ENCODE data around the gene CARD9. TPM values are rescaled to one million over a fixed set of nuclear protein-coding genes. Genes with fewer than 3 reads are reported as not detected.

CARD9 gene, protein sequence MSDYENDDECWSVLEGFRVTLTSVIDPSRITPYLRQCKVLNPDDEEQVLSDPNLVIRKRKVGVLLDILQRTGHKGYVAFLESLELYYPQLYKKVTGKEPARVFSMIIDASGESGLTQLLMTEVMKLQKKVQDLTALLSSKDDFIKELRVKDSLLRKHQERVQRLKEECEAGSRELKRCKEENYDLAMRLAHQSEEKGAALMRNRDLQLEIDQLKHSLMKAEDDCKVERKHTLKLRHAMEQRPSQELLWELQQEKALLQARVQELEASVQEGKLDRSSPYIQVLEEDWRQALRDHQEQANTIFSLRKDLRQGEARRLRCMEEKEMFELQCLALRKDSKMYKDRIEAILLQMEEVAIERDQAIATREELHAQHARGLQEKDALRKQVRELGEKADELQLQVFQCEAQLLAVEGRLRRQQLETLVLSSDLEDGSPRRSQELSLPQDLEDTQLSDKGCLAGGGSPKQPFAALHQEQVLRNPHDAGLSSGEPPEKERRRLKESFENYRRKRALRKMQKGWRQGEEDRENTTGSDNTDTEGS
- 0.22 to 2.4 TPM (median 1.9 TPM) in 3 replicates for total RNA-seq
- long read RNA-seq, partial matches to known transcripts: 4 of 8 reads
- long read RNA-seq, other reads (novel, unspliced or antisense): 3 of 8 reads

DNA sequence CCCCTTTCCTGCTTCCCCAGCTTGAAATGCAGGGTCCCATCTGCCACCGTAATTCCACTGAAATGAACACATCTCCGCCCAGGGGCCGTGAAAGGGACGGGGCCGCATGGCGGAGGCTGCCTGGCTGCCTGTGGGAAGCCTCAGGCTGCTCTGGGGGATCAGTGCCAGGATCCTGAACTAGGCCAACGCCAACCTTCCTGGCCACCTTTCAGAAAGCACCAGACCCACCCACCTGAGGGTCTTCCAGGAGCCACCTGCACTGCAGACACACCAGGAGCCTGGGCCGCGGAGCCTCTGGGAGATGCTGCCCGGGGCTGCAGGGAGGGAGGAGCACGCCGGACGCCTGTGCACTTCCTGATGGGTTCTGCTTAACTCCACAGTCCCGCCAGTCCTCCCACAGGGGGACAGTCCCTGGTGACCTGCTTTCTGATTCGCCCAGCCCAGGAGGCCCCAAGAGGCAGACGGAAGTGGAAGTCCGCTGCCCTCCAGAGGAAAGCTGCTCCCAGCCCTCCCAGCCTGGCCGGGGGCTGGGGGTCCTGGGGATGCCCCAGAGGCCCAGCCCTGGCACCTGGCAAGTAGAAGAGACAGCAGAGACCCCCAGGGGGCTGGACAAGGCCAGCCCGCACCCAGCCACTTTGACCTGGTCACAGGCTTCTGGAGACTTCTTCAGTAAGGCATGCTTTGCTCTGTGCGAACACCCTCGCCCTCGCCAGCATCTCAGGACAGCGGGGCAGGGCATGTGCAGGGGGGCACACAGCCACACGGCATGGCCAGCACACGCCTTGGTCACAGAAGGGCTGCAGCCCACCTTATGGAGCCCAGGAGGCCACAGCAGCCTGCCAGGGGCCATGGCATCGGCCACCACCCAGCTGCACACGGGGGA is at the start of gene CARD9:
CARD9 (minus strand) TSS at position 370 of the 883 bp plus-strand sequence. CDS start 1,591 bp downstream, outside the sequence.
- Mint-ChIP-seq H3K4me1 (ENCODE audit: low read depth) (peaks cover 14% of the 10 kb centered on the region), H3K27me3 (ENCODE audit: low read depth) (no peaks in the 10 kb centered on the region), H3K9me3 (ENCODE audit: low read depth) (no peaks in the 10 kb centered on the region), H3K27ac (ENCODE audit: unreplicated experiment) (peak within 1 kb of the TSS; percentile 88), H3K4me3 (ENCODE audit: unreplicated experiment) (peak within 1 kb of the TSS; percentile 45), H3K36me3 (ENCODE audit: low read depth) (no peaks in the 10 kb centered on the region)
- DNase-seq (ENCODE audit: low spot score): no peak
- TF ChIP-seq, protein P1, sequence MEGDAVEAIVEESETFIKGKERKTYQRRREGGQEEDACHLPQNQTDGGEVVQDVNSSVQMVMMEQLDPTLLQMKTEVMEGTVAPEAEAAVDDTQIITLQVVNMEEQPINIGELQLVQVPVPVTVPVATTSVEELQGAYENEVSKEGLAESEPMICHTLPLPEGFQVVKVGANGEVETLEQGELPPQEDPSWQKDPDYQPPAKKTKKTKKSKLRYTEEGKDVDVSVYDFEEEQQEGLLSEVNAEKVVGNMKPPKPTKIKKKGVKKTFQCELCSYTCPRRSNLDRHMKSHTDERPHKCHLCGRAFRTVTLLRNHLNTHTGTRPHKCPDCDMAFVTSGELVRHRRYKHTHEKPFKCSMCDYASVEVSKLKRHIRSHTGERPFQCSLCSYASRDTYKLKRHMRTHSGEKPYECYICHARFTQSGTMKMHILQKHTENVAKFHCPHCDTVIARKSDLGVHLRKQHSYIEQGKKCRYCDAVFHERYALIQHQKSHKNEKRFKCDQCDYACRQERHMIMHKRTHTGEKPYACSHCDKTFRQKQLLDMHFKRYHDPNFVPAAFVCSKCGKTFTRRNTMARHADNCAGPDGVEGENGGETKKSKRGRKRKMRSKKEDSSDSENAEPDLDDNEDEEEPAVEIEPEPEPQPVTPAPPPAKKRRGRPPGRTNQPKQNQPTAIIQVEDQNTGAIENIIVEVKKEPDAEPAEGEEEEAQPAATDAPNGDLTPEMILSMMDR (IDR thresholded peaks at IDR 0.05): no peak

DNA sequence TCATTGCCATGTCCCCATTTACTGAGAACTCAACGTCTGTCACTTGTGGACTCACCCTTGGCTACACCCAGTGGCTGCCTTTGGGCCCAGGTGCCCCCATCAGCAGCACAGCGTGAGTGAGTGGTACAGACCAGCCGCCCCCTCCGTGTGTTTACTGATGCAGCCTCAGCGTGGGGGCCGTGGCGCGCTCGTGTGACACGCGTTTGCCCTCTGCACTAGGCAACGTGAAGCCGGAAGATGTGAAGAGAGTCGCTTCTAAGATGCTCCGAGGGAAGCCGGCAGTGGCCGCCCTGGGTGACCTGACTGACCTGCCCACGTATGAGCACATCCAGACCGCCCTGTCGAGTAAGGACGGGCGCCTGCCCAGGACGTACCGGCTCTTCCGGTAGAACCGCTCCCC is 49.4 kb upstream of the CARD9 start:
- no peaks in the 10 kb centered on the region for H3K4me1 Mint-ChIP-seq (ENCODE audit: low read depth)
- TF ChIP-seq, protein P1 (IDR thresholded peaks at IDR 0.05): no peak
- H3K27me3 Mint-ChIP-seq (ENCODE audit: low read depth): no peaks in the 10 kb centered on the region
- H3K9me3 Mint-ChIP-seq (ENCODE audit: low read depth): no peaks in the 10 kb centered on the region
- H3K27ac Mint-ChIP-seq (ENCODE audit: unreplicated experiment): no peak overlapping the region
- peaks cover 14% of the 10 kb centered on the region for H3K36me3 Mint-ChIP-seq (ENCODE audit: low read depth)
- DNase-seq (ENCODE audit: low spot score): no peak
- no peak overlapping the region for H3K4me3 Mint-ChIP-seq (ENCODE audit: unreplicated experiment)

DNA sequence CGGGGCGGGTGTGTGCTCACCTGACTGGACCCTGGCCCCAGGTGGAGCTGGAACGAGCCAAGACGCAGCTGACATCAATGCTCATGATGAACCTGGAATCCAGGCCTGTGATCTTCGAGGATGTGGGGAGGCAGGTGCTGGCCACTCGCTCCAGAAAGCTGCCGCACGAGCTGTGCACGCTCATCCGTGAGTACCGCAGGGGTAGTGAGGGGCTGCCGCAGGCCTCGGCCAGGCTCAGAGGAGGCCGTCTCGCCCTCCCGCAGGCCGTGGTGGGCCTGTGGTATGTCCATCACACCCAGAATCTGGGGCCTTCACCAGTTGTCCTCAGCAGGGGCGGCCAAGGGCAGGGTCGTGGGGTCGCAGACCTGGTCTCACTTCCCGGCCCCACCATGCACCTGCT is 48.3 kb upstream of the CARD9 start:
- DNase-seq (ENCODE audit: low spot score): no peak
- no peaks in the 10 kb centered on the region for H3K27me3 Mint-ChIP-seq (ENCODE audit: low read depth)
- no peak overlapping the region for H3K27ac Mint-ChIP-seq (ENCODE audit: unreplicated experiment)
- no peaks in the 10 kb centered on the region for H3K9me3 Mint-ChIP-seq (ENCODE audit: low read depth)
- no peak overlapping the region for H3K4me3 Mint-ChIP-seq (ENCODE audit: unreplicated experiment)
- peaks cover 20% of the 10 kb centered on the region for H3K36me3 Mint-ChIP-seq (ENCODE audit: low read depth)
- no peaks in the 10 kb centered on the region for H3K4me1 Mint-ChIP-seq (ENCODE audit: low read depth)
- TF ChIP-seq, protein P1 (IDR thresholded peaks at IDR 0.05): no peak

DNA sequence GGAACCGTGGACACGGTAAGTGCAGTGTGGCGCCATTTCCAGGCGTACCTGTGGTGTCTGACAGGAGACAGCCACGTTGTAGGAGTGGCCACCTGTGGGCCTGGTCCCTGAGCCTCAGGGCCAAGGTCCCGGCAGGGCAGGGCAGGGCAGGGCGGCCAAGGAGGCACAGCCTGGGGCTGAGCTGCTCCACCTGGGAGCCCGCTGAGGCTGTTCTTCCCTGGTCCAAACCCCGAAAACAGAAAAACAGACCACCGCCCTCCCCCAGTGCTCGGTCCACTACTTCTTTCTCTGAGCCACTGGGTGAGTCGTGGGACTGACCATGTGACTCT is 45.6 kb upstream of the CARD9 start:
- no peaks in the 10 kb centered on the region for H3K9me3 Mint-ChIP-seq (ENCODE audit: low read depth)
- no peak for DNase-seq (ENCODE audit: low spot score)
- H3K27me3 Mint-ChIP-seq (ENCODE audit: low read depth): no peaks in the 10 kb centered on the region
- H3K4me1 Mint-ChIP-seq (ENCODE audit: low read depth): no peaks in the 10 kb centered on the region
- TF ChIP-seq, protein P1 (IDR thresholded peaks at IDR 0.05): no peak
- no peak overlapping the region for H3K4me3 Mint-ChIP-seq (ENCODE audit: unreplicated experiment)
- peaks cover 30% of the 10 kb centered on the region for H3K36me3 Mint-ChIP-seq (ENCODE audit: low read depth)
- H3K27ac Mint-ChIP-seq (ENCODE audit: unreplicated experiment): no peak overlapping the region

Data from chondrocyte (in vitro differentiated cells).